Spleen (tissue), 7 donors: ENCODE data around the gene ESYT3.

Experiments used
- CTCF ChIP-seq, 11 experiments: fragments of 200-600 bp in 7 of 11; fragments of 450-650 bp in 4 of 11; sonication (generic) in 4 of 11; IDR thresholded peaks in 8 of 11; conservative IDR thresholded peaks in 3 of 11; 1 replicate in 7 of 11; 2 replicates in 4 of 11; pipeline versions ENCODE4 v1.4.0 to v1.8.0; 2016 to 2021; ENCODE audit warnings: antibody characterized with exemption in 11 of 11, inconsistent platforms in 4 of 11, mild to moderate bottlenecking in 1 of 11
- POLR2A ChIP-seq, 3 donors: fragments of 450-650 bp; IDR thresholded peaks; one replicate each; pipeline ENCODE4 v1.5.1; 2017; ENCODE audit warnings: antibody characterized with exemption in 3 of 3, mild to moderate bottlenecking in 1 of 3
- POLR2AphosphoS5 ChIP-seq, 3 donors: sonication (generic); formaldehyde crosslinking; IDR thresholded peaks; one replicate each; pipeline ENCODE4 v1.5.1; 2017; ENCODE audit warnings: antibody characterized with exemption in 3 of 3
- donor health status: DM: no; HTN: no; CAD: no; lungs with moderate emphysema.
- donor health status: DM: no; HTN: no; CAD: no.
- donor health status: DM: no; HTN: no; CAD: no.

GRCh38 chr3:138494607-138494929 is 60.2 kb downstream of the ESYT3 start:
- TF ChIP-seq CTCF (IDR thresholded peaks at IDR 0.05 in 8 of 11, conservative IDR thresholded peaks at IDR 0.05 in 3 of 11), result no peak
- TF ChIP-seq POLR2A (IDR thresholded peaks at IDR 0.05), result no peak
- no peak for TF ChIP-seq POLR2AphosphoS5 (IDR thresholded peaks at IDR 0.05)
